ENCODE data around the gene RGMA.
"Not testable (repeated sequence)": the region's sequence is repeated elsewhere in the genome, so short reads cannot be mapped to it uniquely, and the experiment has no call there.

RGMA gene

GRCh38 chr15:93042691-93043378 lies 46.2 kb downstream of the RGMA start:
- DNase-seq (ENCODE audit: extremely low read depth, insufficient read length): no peak
- Histone ChIP-seq H3K36me3 (ENCODE audit: control insufficient read depth, insufficient read depth, low read length) (no peaks in the 10 kb centered on the region), H3K27me3 (replicated peaks; ENCODE audit: control insufficient read depth, insufficient read depth, low read length) (no peaks in the 10 kb centered on the region; the same call in 1 of the 2 replicates), H3K4me3 (replicated peaks; ENCODE audit: low read depth, low read length) (no peak overlapping the region)
- TF ChIP-seq CTCF (IDR thresholded peaks at IDR 0.05; ENCODE audit: insufficient read depth, low read length, poor library complexity, severe bottlenecking): no peak

DNA sequence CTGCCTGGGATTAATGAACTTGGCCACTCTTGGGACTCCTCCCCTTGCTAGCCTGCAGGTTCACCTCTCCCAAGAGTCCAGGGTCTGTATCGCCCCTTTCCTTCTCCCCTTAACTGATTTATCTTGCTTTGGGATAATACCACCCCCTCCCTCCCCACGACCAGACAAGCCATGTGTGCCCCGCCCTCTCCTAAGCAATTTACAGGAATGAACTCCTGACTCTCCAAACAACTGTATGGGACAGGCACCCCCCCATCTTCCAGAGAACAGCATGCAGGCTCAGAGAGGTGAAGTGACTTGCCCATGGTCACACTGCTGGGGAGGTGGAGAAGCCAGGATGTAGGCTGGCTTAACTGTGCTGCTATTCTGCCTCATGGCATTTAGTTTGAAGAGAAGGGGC lies 46.8 kb downstream of the RGMA start:
- Histone ChIP-seq H3K27me3 (replicated peaks; ENCODE audit: control insufficient read depth, insufficient read depth, low read length) (no peaks in the 10 kb centered on the region; the same call in 1 of the 2 replicates), H3K4me3 (replicated peaks; ENCODE audit: low read depth, low read length) (no peak overlapping the region), H3K36me3 (ENCODE audit: control insufficient read depth, insufficient read depth, low read length) (no peaks in the 10 kb centered on the region)
- DNase-seq (ENCODE audit: extremely low read depth, insufficient read length): no peak
- no peak for TF ChIP-seq CTCF (IDR thresholded peaks at IDR 0.05; ENCODE audit: insufficient read depth, low read length, poor library complexity, severe bottlenecking)

GRCh38 chr15:93041159-93041547 lies 47.9 kb downstream of the RGMA start:
- Histone ChIP-seq H3K27me3 (replicated peaks; ENCODE audit: control insufficient read depth, insufficient read depth, low read length) (no peaks in the 10 kb centered on the region; the same call in 1 of the 2 replicates), H3K4me3 (replicated peaks; ENCODE audit: low read depth, low read length) (no peak overlapping the region), H3K36me3 (ENCODE audit: control insufficient read depth, insufficient read depth, low read length) (no peaks in the 10 kb centered on the region)
- TF ChIP-seq CTCF (IDR thresholded peaks at IDR 0.05; ENCODE audit: insufficient read depth, low read length, poor library complexity, severe bottlenecking): no peak
- DNase-seq (ENCODE audit: extremely low read depth, insufficient read length): no peak

- no peak for DNase-seq (ENCODE audit: extremely low read depth, insufficient read length)
These were observed 48.5 kb downstream of the RGMA start for GRCh38 chr15:93040288-93041158.

GRCh38 chr15:93039562-93040287 lies 49.3 kb downstream of the RGMA start:
- DNase-seq (ENCODE audit: extremely low read depth, insufficient read length); H3K36me3 ChIP-seq (ENCODE audit: control insufficient read depth, insufficient read depth, low read length); H3K27me3 ChIP-seq (replicated peaks; ENCODE audit: control insufficient read depth, insufficient read depth, low read length); H3K4me3 ChIP-seq (replicated peaks; ENCODE audit: low read depth, low read length): not testable (repeated sequence)

More at GRCh38 chr15:93040288-93041158, 48.5 kb downstream of the RGMA start:
- TF ChIP-seq CTCF (IDR thresholded peaks at IDR 0.05; ENCODE audit: insufficient read depth, low read length, poor library complexity, severe bottlenecking): no peak
- Histone ChIP-seq H3K4me3 (replicated peaks; ENCODE audit: low read depth, low read length) (no peak overlapping the region), H3K36me3 (ENCODE audit: control insufficient read depth, insufficient read depth, low read length) (no peaks in the 10 kb centered on the region), H3K27me3 (replicated peaks; ENCODE audit: control insufficient read depth, insufficient read depth, low read length) (no peaks in the 10 kb centered on the region; the same call in 1 of the 2 replicates)
